Epidermal melanocyte (primary cell): Measurements from ENCODE around the gene HAGHL.
"Not testable (repeated sequence)": the region's sequence is repeated elsewhere in the genome, so short reads cannot be mapped to it uniquely, and the experiment has no call there.

Experiments
- DNase-seq: peaks from one replicate; pipeline ENCODE4 v3.0.0; 2011; ENCODE audit warnings: low spot score; ENCODE audit not compliant: insufficient read length

The HAGHL gene

GRCh38 chr16:687499-687898 is 39.4 kb upstream of the HAGHL start:
- DNase-seq, result no peak

- DNase-seq, result no peak
Observed at GRCh38 chr16:689175-689897, 37.6 kb upstream of the HAGHL start.

DNA sequence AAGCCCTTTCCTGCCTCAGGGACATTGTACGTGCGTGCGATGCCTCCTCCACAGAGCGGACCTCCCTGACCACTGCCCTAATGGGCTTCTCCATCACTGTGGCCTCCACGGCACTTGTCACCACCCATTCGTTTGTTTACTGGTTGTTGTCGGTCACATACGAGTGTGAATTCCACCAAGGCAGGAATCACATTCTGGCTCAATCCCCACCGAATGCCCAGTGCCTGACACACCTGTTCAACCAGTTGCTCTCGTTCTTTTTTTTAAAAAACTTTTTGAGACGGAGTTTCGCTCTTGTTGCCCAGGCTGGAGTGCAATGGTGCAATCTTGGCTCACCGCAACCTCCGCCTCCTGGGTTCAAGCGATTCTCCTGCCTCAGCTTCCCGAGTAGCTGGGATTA is 35.7 kb upstream of the HAGHL start:
- DNase-seq, result not testable (repeated sequence)

DNA sequence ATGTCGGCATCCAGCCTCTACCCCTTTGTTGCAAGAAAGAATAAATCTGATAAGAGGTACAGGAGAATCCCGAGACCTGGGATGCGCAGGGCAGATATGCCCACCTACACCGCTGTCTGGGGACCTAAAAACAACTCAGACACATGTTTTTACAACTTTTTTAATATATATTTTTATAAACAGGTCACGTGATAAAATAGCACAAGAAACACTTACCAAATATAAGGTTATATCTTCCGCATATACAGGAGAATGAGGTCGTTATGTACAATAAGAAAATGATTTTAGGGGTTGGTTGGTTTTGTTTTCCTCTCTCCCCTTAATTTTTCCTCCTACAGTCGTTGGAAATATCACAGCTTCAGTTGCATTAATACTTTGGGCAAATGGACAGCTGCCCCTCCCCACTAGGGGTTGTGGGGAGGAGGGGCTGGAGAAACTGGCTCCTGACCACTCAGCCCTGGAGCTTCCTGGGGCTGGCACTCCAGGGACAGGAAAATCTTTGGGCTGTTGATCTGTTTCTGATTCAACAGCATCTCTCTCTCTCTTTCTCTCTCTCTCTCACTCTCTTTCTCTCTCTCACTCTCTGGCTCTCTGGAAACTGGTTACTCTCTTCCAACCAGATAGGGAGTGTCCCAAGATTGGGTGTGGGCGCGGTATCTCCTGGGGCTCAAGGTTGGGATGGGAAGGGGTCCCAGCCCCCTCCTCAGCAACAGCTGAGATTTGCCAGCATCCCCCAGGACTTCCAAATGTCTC is 34.4 kb upstream of the HAGHL start:
- DNase-seq, result peak; percentile 16

- no peak for DNase-seq
Observed at GRCh38 chr16:693364-693763, 33.5 kb upstream of the HAGHL start.

DNA sequence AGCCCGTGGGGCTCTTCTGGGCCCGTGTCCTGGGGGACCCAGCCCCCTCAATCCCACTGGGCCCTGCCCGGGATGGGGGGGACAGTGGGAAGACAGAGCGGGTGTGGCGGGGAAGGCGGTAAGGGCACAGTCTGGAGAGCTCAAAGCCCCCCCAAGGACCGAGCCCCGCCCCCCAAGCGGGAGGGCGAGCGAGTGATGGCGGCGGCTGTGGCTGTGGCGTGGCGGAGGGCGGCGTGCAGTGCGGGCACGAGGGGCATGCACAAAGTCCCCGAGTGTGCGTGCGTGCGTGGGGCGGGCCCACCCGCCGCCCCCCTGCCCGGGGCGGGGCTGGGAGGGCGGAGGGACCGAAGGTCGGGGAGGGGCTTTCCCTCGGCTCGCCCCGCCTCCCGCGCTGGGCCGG is 33.1 kb upstream of the HAGHL start:
- no peak for DNase-seq

- no peak for DNase-seq
Observed at GRCh38 chr16:694187-694862, 32.6 kb upstream of the HAGHL start.

- DNase-seq, result no peak
Observed at GRCh38 chr16:694863-695354, 32.0 kb upstream of the HAGHL start.

GRCh38 chr16:695355-696089 is 31.4 kb upstream of the HAGHL start:
- no peak for DNase-seq

DNA sequence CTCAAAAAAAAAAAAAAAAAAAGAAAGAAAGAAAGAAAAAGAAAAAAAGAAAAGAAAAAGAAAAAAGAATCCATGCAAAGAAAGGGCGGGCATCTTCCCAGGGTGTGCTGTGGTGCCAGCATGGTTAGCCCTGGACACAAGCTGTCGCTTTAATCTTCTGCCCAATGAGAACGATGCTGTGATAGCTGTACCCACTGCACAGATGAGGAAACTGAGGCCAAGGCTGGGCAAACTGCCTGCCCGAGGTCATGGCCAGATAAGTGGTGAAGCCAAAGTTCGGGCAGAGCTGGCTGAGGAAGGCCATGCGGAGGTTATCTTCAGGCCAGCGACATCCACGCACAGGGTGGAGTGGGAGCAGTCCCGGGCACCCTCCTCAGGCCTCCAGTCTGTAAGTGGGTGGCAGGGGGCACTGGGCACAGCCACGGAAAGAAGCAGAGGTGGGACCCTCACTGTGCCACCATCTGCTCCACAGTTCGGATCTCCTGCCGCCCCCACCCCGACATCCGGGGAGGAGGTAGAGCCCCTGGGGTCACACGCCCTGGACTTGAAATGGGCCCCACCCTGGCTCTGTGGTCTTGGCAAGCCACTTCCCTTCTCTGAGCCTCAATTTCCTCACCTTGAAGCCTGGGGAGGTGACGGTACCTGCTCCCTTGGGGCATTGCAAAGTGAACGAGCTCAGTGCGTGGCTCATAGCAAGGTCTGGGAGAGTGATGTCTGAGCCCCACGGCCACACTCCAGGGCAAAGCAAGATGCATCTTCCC is 27.8 kb upstream of the HAGHL start:
- no peak for DNase-seq

DNA sequence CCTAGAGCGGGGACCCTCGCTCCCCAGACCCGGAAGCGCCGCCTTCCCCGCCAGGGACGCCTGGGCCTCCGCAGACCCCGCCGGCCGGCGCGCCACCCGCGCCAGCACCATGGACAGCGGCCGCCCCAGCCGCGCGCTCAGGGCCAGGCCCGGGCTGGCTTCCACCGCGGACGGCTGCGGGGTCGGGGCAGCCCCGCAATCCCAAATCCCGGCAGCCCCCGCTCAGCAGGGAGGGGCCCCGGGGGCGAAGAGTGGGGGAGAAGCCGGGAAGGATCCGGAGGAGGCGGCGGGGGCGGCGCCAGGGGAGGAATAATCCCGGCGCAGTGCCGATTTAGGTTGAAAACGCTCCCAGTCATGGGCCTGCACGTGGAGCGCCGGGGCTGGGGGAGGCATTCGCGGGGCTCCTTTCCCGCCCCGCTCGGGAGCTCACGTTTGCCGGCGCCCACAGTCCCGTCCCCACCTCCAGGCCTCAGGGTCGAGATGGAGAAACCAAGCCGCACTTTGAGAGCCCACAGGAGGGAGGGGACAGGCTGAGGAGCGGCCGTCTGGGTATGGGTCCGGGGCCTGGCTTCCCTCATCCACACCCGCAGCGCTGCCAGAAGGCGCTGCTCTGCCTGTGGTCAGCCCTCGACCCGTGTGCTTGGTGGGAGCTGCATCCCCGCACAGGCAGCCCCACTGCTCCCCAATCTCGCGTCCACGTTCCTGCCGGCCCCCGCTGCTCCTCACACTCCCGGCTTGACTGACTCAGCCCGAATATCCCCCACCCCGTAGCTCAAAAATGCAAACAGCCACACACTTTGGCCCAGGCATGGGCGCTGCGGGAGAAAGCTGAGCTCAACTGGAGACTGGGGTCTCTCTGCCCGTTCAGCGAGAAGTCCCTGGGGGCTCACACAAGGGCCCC is 26.0 kb upstream of the HAGHL start:
- no peak for DNase-seq

GRCh38 chr16:702341-702740 is 24.6 kb upstream of the HAGHL start:
- no peak for DNase-seq

- no peak for DNase-seq
Observed at GRCh38 chr16:703406-703805, 23.5 kb upstream of the HAGHL start.

GRCh38 chr16:704047-704446 is 22.9 kb upstream of the HAGHL start:
- DNase-seq, result no peak

DNA sequence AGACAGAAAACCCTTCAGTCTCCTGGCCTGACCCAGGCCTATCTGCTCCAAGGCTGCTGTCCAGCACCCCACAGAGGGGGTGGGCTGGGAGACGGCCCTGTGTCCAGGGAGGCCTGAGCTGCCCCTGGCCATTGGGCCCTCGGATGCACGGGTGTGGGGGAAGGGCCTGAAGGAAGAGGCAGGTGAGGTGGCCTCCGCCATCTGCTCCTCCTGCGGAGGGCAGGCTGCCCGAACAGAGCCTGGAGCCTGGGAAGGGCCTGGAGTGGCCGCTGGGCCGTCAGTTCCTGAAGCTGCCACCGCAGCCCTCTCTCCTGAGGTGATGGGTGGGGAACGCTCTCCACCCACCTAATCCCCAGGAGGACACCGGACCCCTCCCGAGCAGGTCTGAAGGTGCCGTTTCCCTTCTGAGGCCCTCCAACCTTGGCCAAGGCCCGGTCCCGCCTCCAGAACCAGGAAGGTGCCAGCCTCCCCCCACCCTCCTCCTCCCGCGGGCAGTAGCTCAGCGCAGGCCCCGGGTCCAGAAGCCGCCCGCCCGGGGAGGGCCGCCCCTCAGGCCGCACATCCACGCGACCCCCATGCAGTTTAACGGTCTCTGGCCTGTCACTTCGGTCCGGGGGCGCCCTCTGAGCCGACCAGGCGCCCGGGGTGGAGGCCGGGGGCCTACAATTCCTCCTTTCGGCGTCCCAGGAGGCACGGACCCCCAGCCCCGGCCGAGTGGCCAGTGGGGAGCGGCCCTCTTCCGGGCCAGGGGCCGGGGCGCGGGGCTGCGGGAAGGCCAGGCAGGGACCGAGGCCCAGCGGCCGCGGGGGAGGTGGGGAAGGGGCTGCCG is 22.1 kb upstream of the HAGHL start:
- DNase-seq, result no peak

GRCh38 chr16:705431-706188 is 21.3 kb upstream of the HAGHL start, which contains the start of gene FBXL16:
Gene FBXL16 (minus strand): TSS chr16:705801. CDS start chr16:697405, 8,396 bp downstream.
- DNase-seq, result no peak

- no peak for DNase-seq
Observed at GRCh38 chr16:706189-707061, 20.5 kb upstream of the HAGHL start.
